ENCODE measurements around the gene DNAJC8. TPM values are rescaled to one million over a fixed set of nuclear protein-coding genes. Genes with fewer than 3 reads are reported as not detected.

The DNAJC8 gene
- 151 TPM for polyA plus RNA-seq (2013, experiment 1 of 2)
- polyA plus RNA-seq (2013, experiment 2 of 2) = 160 TPM

- whole genome bisulfite sequencing = under 1% methylated on average over 38 of the region's 40 CpGs
- Histone ChIP-seq H3K4me3 (ENCODE audit: low read length) (peak within 1 kb of the TSS; percentile 97), H3K36me3 (ENCODE audit: insufficient read depth, low read length) (peaks cover 30% of the 10 kb centered on the region), H3K27me3 (ENCODE audit: insufficient read depth, low read length) (no peaks in the 10 kb centered on the region), H3K9ac (ENCODE audit: low read depth, low read length) (peak within 1 kb of the TSS; percentile 95), H3K4me1 (ENCODE audit: insufficient read depth, low read length) (no peaks in the 10 kb centered on the region), H3K27ac (ENCODE audit: low read depth, low read length) (peak within 1 kb of the TSS; percentile 74), H3K9me3 (ENCODE audit: insufficient read depth, low read depth, low read length) (no peaks in the 10 kb centered on the region)
These were observed at the start of gene DNAJC8 for GRCh38 chr1:28232558-28233263. DNAJC8 (minus strand) TSS chr1:28233029; CDS start chr1:28232998, 31 bp downstream.

GRCh38 chr1:28281608-28282425, 49.0 kb upstream of the DNAJC8 start:
- peaks cover 58% of the 10 kb centered on the region for H3K36me3 ChIP-seq (ENCODE audit: insufficient read depth, low read length)
- H3K4me1 ChIP-seq (ENCODE audit: insufficient read depth, low read length) = no peaks in the 10 kb centered on the region
- H3K27me3 ChIP-seq (ENCODE audit: insufficient read depth, low read length) = no peaks in the 10 kb centered on the region
- no peak overlapping the region for H3K4me3 ChIP-seq (ENCODE audit: low read length)
- WGBS = 93% methylated on average over 14 of the region's 14 CpGs
- no peak overlapping the region for H3K9ac ChIP-seq (ENCODE audit: low read depth, low read length)
- H3K9me3 ChIP-seq (ENCODE audit: insufficient read depth, low read depth, low read length) = no peaks in the 10 kb centered on the region
- no peak overlapping the region for H3K27ac ChIP-seq (ENCODE audit: low read depth, low read length)

- Histone ChIP-seq H3K9me3 (ENCODE audit: insufficient read depth, low read depth, low read length) (no peaks in the 10 kb centered on the region), H3K36me3 (ENCODE audit: insufficient read depth, low read length) (peaks cover 63% of the 10 kb centered on the region)
- 94% methylated on average over 5 of the region's 5 CpGs for WGBS
These were observed 48.1 kb upstream of the DNAJC8 start for GRCh38 chr1:28280977-28281381.

GRCh38 chr1:28280501-28280900, 47.7 kb upstream of the DNAJC8 start:
- 97% methylated on average over 8 of the region's 8 CpGs for WGBS
- no peak overlapping the region for H3K9ac ChIP-seq (ENCODE audit: low read depth, low read length)
- H3K36me3 ChIP-seq (ENCODE audit: insufficient read depth, low read length) = peaks cover 68% of the 10 kb centered on the region
- no peaks in the 10 kb centered on the region for H3K27me3 ChIP-seq (ENCODE audit: insufficient read depth, low read length)
- no peaks in the 10 kb centered on the region for H3K9me3 ChIP-seq (ENCODE audit: insufficient read depth, low read depth, low read length)
- no peak overlapping the region for H3K27ac ChIP-seq (ENCODE audit: low read depth, low read length)
- H3K4me1 ChIP-seq (ENCODE audit: insufficient read depth, low read length) = no peaks in the 10 kb centered on the region
- H3K4me3 ChIP-seq (ENCODE audit: low read length) = no peak overlapping the region

More at GRCh38 chr1:28280977-28281381, 48.1 kb upstream of the DNAJC8 start:
- Histone ChIP-seq H3K9ac (ENCODE audit: low read depth, low read length) (no peak overlapping the region), H3K27me3 (ENCODE audit: insufficient read depth, low read length) (no peaks in the 10 kb centered on the region), H3K4me3 (ENCODE audit: low read length) (no peak overlapping the region), H3K27ac (ENCODE audit: low read depth, low read length) (no peak overlapping the region), H3K4me1 (ENCODE audit: insufficient read depth, low read length) (no peaks in the 10 kb centered on the region)

- WGBS = 98% methylated on average over 7 of the region's 7 CpGs
- H3K9ac ChIP-seq (ENCODE audit: low read depth, low read length) = no peak overlapping the region
- H3K9me3 ChIP-seq (ENCODE audit: insufficient read depth, low read depth, low read length) = no peaks in the 10 kb centered on the region
- no peaks in the 10 kb centered on the region for H3K27me3 ChIP-seq (ENCODE audit: insufficient read depth, low read length)
- peaks cover 74% of the 10 kb centered on the region for H3K36me3 ChIP-seq (ENCODE audit: insufficient read depth, low read length)
- no peaks in the 10 kb centered on the region for H3K4me1 ChIP-seq (ENCODE audit: insufficient read depth, low read length)
- H3K27ac ChIP-seq (ENCODE audit: low read depth, low read length) = no peak overlapping the region
- no peak overlapping the region for H3K4me3 ChIP-seq (ENCODE audit: low read length)
These were observed 46.9 kb upstream of the DNAJC8 start for GRCh38 chr1:28279721-28280120.

GRCh38 chr1:28278763-28279162, 45.9 kb upstream of the DNAJC8 start:
- H3K4me1 ChIP-seq (ENCODE audit: insufficient read depth, low read length) = no peaks in the 10 kb centered on the region
- 97% methylated on average over 5 of the region's 5 CpGs for WGBS
- no peaks in the 10 kb centered on the region for H3K27me3 ChIP-seq (ENCODE audit: insufficient read depth, low read length)
- H3K9me3 ChIP-seq (ENCODE audit: insufficient read depth, low read depth, low read length) = no peaks in the 10 kb centered on the region
- H3K9ac ChIP-seq (ENCODE audit: low read depth, low read length) = no peak overlapping the region
- H3K27ac ChIP-seq (ENCODE audit: low read depth, low read length) = no peak overlapping the region
- H3K36me3 ChIP-seq (ENCODE audit: insufficient read depth, low read length) = peaks cover 84% of the 10 kb centered on the region
- H3K4me3 ChIP-seq (ENCODE audit: low read length) = no peak overlapping the region

- H3K36me3 ChIP-seq (ENCODE audit: insufficient read depth, low read length) = peaks cover 81% of the 10 kb centered on the region
- H3K4me3 ChIP-seq (ENCODE audit: low read length) = no peak overlapping the region
- H3K9me3 ChIP-seq (ENCODE audit: insufficient read depth, low read depth, low read length) = no peaks in the 10 kb centered on the region
- H3K27me3 ChIP-seq (ENCODE audit: insufficient read depth, low read length) = no peaks in the 10 kb centered on the region
- WGBS = 87% methylated on average over 17 of the region's 17 CpGs
- H3K4me1 ChIP-seq (ENCODE audit: insufficient read depth, low read length) = no peaks in the 10 kb centered on the region
- H3K9ac ChIP-seq (ENCODE audit: low read depth, low read length) = no peak overlapping the region
- H3K27ac ChIP-seq (ENCODE audit: low read depth, low read length) = no peak overlapping the region
These were observed 40.5 kb upstream of the DNAJC8 start for GRCh38 chr1:28273216-28273860.

GRCh38 chr1:28272215-28272852, 39.5 kb upstream of the DNAJC8 start:
- 96% methylated on average over 20 of the region's 20 CpGs for WGBS
- H3K4me3 ChIP-seq (ENCODE audit: low read length) = no peak overlapping the region
- no peaks in the 10 kb centered on the region for H3K9me3 ChIP-seq (ENCODE audit: insufficient read depth, low read depth, low read length)
- peaks cover 71% of the 10 kb centered on the region for H3K36me3 ChIP-seq (ENCODE audit: insufficient read depth, low read length)
- H3K9ac ChIP-seq (ENCODE audit: low read depth, low read length) = no peak overlapping the region
- peaks cover 1% of the 10 kb centered on the region; the same call in 1 of the 2 replicates for H3K4me1 ChIP-seq (ENCODE audit: insufficient read depth, low read length)
- no peak overlapping the region for H3K27ac ChIP-seq (ENCODE audit: low read depth, low read length)
- no peaks in the 10 kb centered on the region for H3K27me3 ChIP-seq (ENCODE audit: insufficient read depth, low read length)

GRCh38 chr1:28269529-28269928, 36.7 kb upstream of the DNAJC8 start:
- no peak overlapping the region for H3K9ac ChIP-seq (ENCODE audit: low read depth, low read length)
- H3K27ac ChIP-seq (ENCODE audit: low read depth, low read length) = no peak overlapping the region
- H3K4me3 ChIP-seq (ENCODE audit: low read length) = no peak overlapping the region
- H3K36me3 ChIP-seq (ENCODE audit: insufficient read depth, low read length) = peaks cover 50% of the 10 kb centered on the region
- no peaks in the 10 kb centered on the region for H3K27me3 ChIP-seq (ENCODE audit: insufficient read depth, low read length)
- H3K9me3 ChIP-seq (ENCODE audit: insufficient read depth, low read depth, low read length) = no peaks in the 10 kb centered on the region
- 92% methylated on average over 1 of the region's 2 CpGs for WGBS
- peaks cover 11% of the 10 kb centered on the region for H3K4me1 ChIP-seq (ENCODE audit: insufficient read depth, low read length)

- Histone ChIP-seq H3K9ac (ENCODE audit: low read depth, low read length) (no peak overlapping the region), H3K9me3 (ENCODE audit: insufficient read depth, low read depth, low read length) (no peaks in the 10 kb centered on the region), H3K4me1 (ENCODE audit: insufficient read depth, low read length) (peaks cover 11% of the 10 kb centered on the region), H3K36me3 (ENCODE audit: insufficient read depth, low read length) (peaks cover 31% of the 10 kb centered on the region), H3K27ac (ENCODE audit: low read depth, low read length) (no peak overlapping the region), H3K4me3 (ENCODE audit: low read length) (no peak overlapping the region), H3K27me3 (ENCODE audit: insufficient read depth, low read length) (no peaks in the 10 kb centered on the region)
- 98% methylated on average over 2 of the region's 2 CpGs for WGBS
These were observed 34.8 kb upstream of the DNAJC8 start for GRCh38 chr1:28267633-28268032.

Measured in HUES64 (cell line).